Mucosa of rectum (tissue), 2 donors: ENCODE measurements around the gene ELAVL2.

Source experiments
- H3K27ac ChIP-seq, 2 donors: one replicate each; pipeline ENCODE4 v1.7.0; 2013; ENCODE audit warnings: inconsistent platforms in 2 of 2, low read depth in 2 of 2, low read length in 2 of 2
- H3K27me3 ChIP-seq, 2 donors: one replicate each; pipeline ENCODE4 v1.7.0; 2013; ENCODE audit warnings: low read length in 2 of 2; ENCODE audit not compliant: control insufficient read depth in 2 of 2, insufficient read depth in 2 of 2
- H3K36me3 ChIP-seq, 2 donors: one replicate each; pipeline ENCODE4 v1.7.0; 2013; ENCODE audit warnings: low read length in 2 of 2; ENCODE audit not compliant: control insufficient read depth in 2 of 2, insufficient read depth in 2 of 2
- H3K4me1 ChIP-seq, 2 donors: one replicate each; pipeline ENCODE4 v1.7.0; 2013; ENCODE audit warnings: low read length in 2 of 2, mild to moderate bottlenecking in 1 of 2; ENCODE audit not compliant: control insufficient read depth in 2 of 2, insufficient read depth in 2 of 2
- H3K4me3 ChIP-seq, 2 donors: one replicate each; pipeline ENCODE4 v1.7.0; 2013; ENCODE audit warnings: low read length in 2 of 2
- H3K9ac ChIP-seq, 2 donors: one replicate each; pipeline ENCODE4 v1.7.0; 2013; ENCODE audit warnings: low read length in 2 of 2, low read depth in 1 of 2, mild to moderate bottlenecking in 1 of 2
- H3K9me3 ChIP-seq, 2 donors: one replicate each; pipeline ENCODE4 v1.7.0; 2013; ENCODE audit warnings: low read length in 2 of 2; ENCODE audit not compliant: control insufficient read depth in 2 of 2
- donor health status: healthy.
- donor health status: Normal muscosa, but diverticular disease.

ELAVL2 gene

DNA sequence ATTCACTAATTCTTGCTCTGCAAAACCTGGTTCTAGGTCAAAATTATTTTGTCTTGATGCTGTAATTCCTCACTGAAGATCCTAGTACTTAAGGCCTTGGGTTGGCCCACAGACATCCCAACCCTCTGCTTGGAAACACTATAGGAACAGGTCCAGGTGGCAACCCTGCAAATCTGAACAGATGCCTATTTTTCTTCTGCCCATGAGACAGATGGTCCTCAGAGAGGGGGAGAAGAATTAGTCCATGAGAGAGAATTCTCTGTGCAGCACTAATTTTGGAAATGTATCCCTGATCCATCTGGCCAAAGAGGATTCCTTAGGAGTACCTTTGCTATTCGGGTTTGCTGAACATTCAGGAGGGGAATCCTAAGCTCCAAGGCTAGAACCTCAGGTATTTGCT lies 156.3 kb downstream of the ELAVL2 start:
- Histone ChIP-seq H3K36me3 (no peaks in the 10 kb centered on the region), H3K27ac (no peak overlapping the region), H3K4me1 (peaks cover 0 to 2% of the 10 kb centered on the region in 2 donors), H3K9me3 (no peaks in the 10 kb centered on the region), H3K4me3 (no peak overlapping the region), H3K27me3 (no peaks in the 10 kb centered on the region), H3K9ac (no peak overlapping the region)

DNA sequence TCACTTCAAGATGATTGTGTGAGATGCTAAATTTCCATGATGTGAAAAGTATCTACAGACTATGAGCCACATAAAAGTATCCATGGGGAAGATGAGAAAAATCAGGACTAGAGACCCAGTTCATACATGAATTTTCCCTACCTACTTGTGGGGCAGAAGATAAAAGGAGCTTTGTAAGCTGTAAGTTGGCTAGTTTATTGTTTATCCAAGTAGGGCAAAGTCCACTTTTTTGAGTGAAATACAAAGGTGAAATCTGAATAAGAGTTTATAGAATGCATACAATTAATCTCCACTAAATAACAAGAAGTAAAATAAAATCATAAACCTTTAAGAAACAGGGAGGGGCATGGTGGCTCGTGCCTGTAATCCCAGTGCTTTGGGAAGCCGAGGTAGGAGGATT lies 160.4 kb downstream of the ELAVL2 start:
- Histone ChIP-seq H3K27ac (no peak overlapping the region), H3K4me3 (no peak overlapping the region), H3K36me3 (no peaks in the 10 kb centered on the region), H3K4me1 (peaks cover 0 to 13% of the 10 kb centered on the region in 2 donors), H3K9ac (no peak overlapping the region), H3K9me3 (no peaks in the 10 kb centered on the region), H3K27me3 (no peaks in the 10 kb centered on the region)

DNA sequence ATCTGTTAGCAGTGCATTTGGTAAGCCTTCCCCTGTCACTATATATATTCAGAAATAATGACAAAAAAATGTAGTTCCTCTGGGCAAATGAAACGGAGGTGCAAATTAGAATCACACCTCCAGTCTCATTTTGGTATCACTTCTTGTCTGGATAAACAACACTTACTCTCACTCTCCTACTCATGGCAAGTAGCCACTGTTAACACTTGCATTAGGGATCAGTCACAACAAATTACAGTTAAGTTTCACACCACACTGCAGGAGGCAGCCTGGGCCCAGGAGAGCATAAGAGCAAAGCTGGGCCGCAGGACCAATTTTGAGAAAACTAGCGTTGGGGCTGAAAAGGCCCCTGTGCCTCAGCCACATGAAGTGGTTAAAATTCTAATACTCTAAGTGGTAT lies 161.0 kb downstream of the ELAVL2 start:
- H3K36me3 ChIP-seq, result no peaks in the 10 kb centered on the region
- no peaks in the 10 kb centered on the region for H3K27me3 ChIP-seq
- no peak overlapping the region for H3K9ac ChIP-seq
- H3K27ac ChIP-seq, result no peak overlapping the region
- no peaks in the 10 kb centered on the region for H3K9me3 ChIP-seq
- H3K4me3 ChIP-seq, result no peak overlapping the region
- peaks cover 0 to 13% of the 10 kb centered on the region in 2 donors for H3K4me1 ChIP-seq

DNA sequence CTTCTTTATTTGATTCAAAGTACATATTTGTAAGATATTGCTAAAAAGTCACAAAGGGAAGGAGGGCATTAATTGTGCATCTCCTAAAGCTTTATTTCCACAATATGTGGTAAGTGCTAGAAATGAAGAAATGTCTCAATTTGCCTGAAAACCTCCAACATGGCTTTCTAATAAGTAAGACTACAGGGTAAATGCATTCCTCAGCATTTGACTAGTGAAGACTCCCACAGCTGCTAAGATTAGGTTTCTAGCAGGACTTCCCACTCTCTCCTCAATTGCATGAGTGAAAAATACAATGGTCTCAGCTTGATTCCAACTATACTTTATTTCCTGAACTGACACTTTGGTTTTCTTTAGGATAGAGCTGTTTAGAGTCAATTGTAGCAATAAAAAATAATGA lies 162.1 kb downstream of the ELAVL2 start:
- Histone ChIP-seq H3K27me3 (no peaks in the 10 kb centered on the region), H3K4me1 (peaks cover 0 to 13% of the 10 kb centered on the region in 2 donors), H3K27ac (no peak overlapping the region), H3K9me3 (no peaks in the 10 kb centered on the region), H3K4me3 (no peak overlapping the region), H3K9ac (no peak overlapping the region), H3K36me3 (no peaks in the 10 kb centered on the region)

DNA sequence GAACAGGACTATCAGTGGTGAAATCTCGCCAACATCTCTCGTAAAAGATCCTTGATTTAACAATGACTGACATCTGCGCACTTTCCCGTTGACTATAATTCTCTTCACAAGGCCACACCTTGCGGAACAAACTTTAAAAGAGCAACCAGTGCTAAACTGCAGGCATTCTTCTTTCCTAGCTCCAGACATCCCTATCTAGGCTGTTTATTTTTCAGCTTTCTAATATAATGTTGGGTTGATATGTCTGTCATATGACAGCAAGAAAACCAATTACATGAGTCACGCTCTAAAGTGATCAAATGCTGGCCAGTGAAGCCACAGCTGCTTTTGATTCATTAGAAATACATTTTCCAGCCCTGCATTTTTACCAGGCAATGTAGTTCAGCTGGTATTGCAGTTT lies 162.5 kb downstream of the ELAVL2 start:
- H3K27ac ChIP-seq, result no peak overlapping the region
- H3K27me3 ChIP-seq, result no peaks in the 10 kb centered on the region
- H3K4me3 ChIP-seq, result no peak overlapping the region
- no peak overlapping the region for H3K9ac ChIP-seq
- H3K36me3 ChIP-seq, result no peaks in the 10 kb centered on the region
- H3K4me1 ChIP-seq, result peaks cover 0 to 13% of the 10 kb centered on the region in 2 donors
- no peaks in the 10 kb centered on the region for H3K9me3 ChIP-seq

DNA sequence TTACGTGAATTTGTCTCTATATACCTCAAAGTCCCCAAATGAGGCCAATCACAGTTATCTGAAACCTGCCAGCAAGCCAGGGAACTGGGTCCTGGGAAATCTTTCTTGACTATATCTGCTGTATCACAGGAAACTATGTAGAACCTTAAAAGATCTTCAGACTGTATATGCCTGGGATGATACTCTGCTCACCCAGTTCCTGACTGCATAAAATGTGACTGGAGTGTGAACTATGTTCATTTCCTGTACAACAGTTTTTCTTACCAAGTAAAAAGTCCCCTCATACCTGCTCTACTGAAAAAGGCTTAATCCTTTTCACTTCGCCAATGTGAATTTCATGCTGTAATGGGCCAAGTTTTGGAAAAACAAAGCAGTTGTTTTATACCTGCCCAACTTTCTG lies 162.9 kb downstream of the ELAVL2 start:
- no peak overlapping the region for H3K4me3 ChIP-seq
- H3K9me3 ChIP-seq, result no peaks in the 10 kb centered on the region
- no peaks in the 10 kb centered on the region for H3K36me3 ChIP-seq
- H3K27ac ChIP-seq, result no peak overlapping the region
- no peak overlapping the region for H3K9ac ChIP-seq
- no peaks in the 10 kb centered on the region for H3K27me3 ChIP-seq
- peaks cover 0 to 13% of the 10 kb centered on the region in 2 donors for H3K4me1 ChIP-seq

DNA sequence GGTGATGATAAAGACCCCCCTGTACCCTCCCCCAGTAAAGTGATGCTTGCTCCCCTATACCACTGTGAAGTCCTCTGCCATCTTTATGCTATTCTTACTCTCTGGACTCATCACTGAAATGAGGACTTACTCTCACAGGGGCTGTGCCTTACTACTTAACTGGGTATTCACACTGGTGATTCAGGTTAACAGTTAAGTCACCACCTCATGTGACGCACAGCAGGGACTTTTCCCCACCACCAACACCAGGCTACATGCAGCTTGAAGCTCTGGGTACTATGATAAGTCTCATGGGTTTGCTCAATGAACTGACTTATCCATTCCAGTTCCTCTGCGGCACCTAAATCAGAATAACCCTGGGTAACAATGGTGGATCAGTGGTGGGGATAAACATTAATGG lies 163.7 kb downstream of the ELAVL2 start:
- Histone ChIP-seq H3K36me3 (no peaks in the 10 kb centered on the region), H3K9ac (no peak overlapping the region), H3K27ac (no peak overlapping the region), H3K27me3 (no peaks in the 10 kb centered on the region), H3K9me3 (no peaks in the 10 kb centered on the region), H3K4me3 (no peak overlapping the region), H3K4me1 (peaks cover 0 to 13% of the 10 kb centered on the region in 2 donors)

DNA sequence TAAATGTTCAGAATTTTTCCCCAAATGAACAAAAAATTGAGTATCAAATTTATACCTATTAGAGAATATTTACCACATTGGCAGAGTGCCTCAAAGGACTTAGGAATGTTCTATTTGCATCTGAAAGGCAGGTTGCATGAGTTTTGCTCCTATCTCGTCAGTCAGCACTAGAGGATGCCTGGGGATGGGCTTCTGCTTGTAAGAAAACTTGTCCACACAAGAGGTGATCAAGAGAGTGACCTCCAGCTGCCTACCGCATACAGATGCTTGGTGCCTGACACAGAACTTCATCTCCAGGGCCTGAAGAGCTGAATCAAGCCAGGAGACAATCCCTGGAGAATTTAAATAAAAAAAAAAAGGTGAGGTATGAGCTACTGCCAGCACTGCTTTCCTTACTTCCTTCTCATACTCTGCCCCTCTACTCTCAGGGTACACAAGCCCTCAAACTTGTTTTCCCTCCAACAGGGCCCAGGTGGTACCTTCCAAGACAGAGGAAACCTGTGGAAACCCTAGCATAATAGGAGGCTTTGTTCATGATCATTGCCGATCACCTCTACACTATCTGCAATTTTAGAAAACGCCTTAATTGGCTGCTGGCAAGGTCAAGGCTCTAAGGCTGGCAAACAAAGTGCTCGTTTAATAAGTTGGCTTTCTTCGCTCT lies 166.6 kb downstream of the ELAVL2 start:
- Histone ChIP-seq H3K9ac (no peak overlapping the region), H3K27ac (no peak overlapping the region), H3K4me3 (no peak overlapping the region), H3K36me3 (no peaks in the 10 kb centered on the region), H3K4me1 (peaks cover 0 to 11% of the 10 kb centered on the region in 2 donors), H3K27me3 (no peaks in the 10 kb centered on the region), H3K9me3 (no peaks in the 10 kb centered on the region)

DNA sequence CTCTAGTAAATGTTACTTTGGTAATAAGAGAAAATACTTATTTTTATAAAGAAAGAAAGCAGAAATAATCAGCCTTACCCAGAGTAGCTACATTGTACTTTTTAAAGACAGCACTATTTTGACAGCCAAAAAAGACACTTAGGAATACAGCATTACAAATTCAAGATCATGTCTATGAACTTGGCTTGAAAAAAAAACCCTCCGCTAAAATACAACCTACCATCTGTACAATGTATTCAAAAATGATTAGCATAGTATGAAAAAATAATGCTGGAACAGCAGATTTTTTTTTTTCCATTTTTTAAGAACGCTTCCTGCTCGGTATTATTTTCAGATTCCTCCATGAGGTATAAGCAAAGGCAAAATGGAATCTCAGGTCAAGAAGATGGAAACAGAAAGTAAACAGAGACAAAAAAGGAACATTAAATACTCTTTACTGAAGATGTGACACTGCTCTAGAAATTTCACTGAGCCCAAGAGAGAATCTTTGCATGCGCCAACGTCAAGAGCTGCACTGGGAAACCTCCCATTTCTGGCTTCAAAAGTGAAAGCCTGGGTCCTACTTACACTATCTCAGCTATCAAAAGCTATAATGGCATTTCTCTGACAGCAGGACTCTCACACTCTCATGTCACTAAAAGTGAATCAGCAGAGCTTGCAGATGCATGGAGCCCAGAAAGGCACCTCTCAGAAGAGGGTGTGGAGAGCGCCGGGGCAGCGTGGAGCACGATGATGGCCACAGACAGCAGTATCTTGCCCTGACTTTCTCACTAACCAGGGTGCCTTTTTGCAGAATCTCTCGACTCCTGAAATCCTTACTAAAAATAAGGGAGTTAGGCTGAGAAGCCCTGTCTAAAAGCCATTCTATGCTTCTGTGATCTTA lies 167.4 kb downstream of the ELAVL2 start:
- Histone ChIP-seq H3K27me3 (no peaks in the 10 kb centered on the region), H3K27ac (no peak overlapping the region), H3K9ac (no peak overlapping the region), H3K4me3 (no peak overlapping the region), H3K4me1 (peaks cover 0 to 6% of the 10 kb centered on the region in 2 donors), H3K9me3 (no peaks in the 10 kb centered on the region), H3K36me3 (no peaks in the 10 kb centered on the region)

DNA sequence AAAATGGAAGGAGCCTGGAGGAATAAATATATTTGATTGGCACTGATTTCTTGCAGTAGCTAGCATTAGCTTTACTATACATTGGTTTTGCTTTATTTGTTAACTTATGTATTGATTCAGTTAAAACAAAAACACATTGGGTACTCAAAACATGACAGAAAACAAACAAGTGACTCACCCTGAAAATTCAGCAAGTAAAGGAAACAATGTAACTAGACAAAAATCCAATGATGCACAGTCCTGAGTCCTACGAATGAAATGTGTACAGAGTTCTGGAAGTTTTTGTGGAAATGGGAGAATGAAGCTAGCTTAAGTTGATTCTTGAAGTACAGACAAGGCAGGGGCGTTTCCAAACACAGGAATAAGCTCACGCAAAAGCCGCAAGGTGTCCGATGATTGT lies 175.0 kb downstream of the ELAVL2 start:
- H3K27ac ChIP-seq, result no peak overlapping the region
- H3K9me3 ChIP-seq, result no peaks in the 10 kb centered on the region
- H3K4me3 ChIP-seq, result no peak overlapping the region
- no peak overlapping the region for H3K9ac ChIP-seq
- no peaks in the 10 kb centered on the region for H3K4me1 ChIP-seq
- H3K27me3 ChIP-seq, result no peaks in the 10 kb centered on the region
- H3K36me3 ChIP-seq, result no peaks in the 10 kb centered on the region
